GM10266 (cell line): ENCODE measurements around the gene CSRP3.

Experiments
- DNase-seq: peaks from one replicate; pipeline ENCODE4 v3.0.0; 2012; ENCODE audit errors: extremely low spot score
- CTCF ChIP-seq: IDR thresholded peaks from 2 replicates; pipeline ENCODE4 v1.5.1; 2012; ENCODE audit warnings: mild to moderate bottlenecking, low read depth; ENCODE audit not compliant: control insufficient read depth, insufficient read depth; ENCODE audit errors: missing control alignments

Gene CSRP3

GRCh38 chr11:19243143-19243542, 41.4 kb upstream of the CSRP3 start:
- no peak for TF ChIP-seq CTCF
- DNase-seq = no peak

- TF ChIP-seq CTCF = no peak
- DNase-seq = peak; percentile 28
These were observed 40.6 kb upstream of the CSRP3 start for GRCh38 chr11:19242179-19242932.

GRCh38 chr11:19241260-19242178, 39.7 kb upstream of the CSRP3 start:
- no peak for TF ChIP-seq CTCF
- DNase-seq = peak; percentile 82

- no peak for TF ChIP-seq CTCF
- DNase-seq = peak; percentile 99
These were observed 38.9 kb upstream of the CSRP3 start, which contains the start of gene E2F8 for GRCh38 chr11:19240420-19241259. Gene E2F8 (minus strand): TSS chr11:19240945. CDS start chr11:19240121, 824 bp downstream.

GRCh38 chr11:19239039-19239438, 37.3 kb upstream of the CSRP3 start:
- no peak for TF ChIP-seq CTCF

GRCh38 chr11:19237813-19238212, 36.0 kb upstream of the CSRP3 start:
- TF ChIP-seq CTCF = no peak
- DNase-seq = no peak

More at GRCh38 chr11:19239039-19239438, 37.3 kb upstream of the CSRP3 start:
- no peak for DNase-seq
